Smooth muscle cell (in vitro differentiated cells): ENCODE data around the gene CCDC92. TPM values are rescaled to one million over a fixed set of nuclear protein-coding genes. Genes with fewer than 3 reads are reported as not detected.

Source experiments
- DNase-seq: peaks from one replicate; lab custom pipeline; 2025; ENCODE audit not compliant: unreplicated experiment; lab: John Stamatoyannopoulos, UW
- H2AFZ ChIP-seq: fragments of 200-600 bp; sonication (generic); 2 replicates; pipeline ENCODE4 v1.6.0; 2016; ENCODE audit warnings: antibody characterized with exemption, low read depth, mild to moderate bottlenecking
- H3F3A ChIP-seq: fragments of 200-600 bp; sonication (generic); 2 replicates; pipeline ENCODE4 v1.6.0; 2017; ENCODE audit warnings: antibody characterized with exemption, low read depth
- H3K27ac ChIP-seq: fragments of 200-600 bp; sonication (generic); 2 replicates; pipeline ENCODE4 v1.5.1; 2016; ENCODE audit warnings: low read depth, mild to moderate bottlenecking
- H3K27me3 ChIP-seq: fragments of 200-600 bp; sonication (generic); 2 replicates; pipeline ENCODE4 v1.6.1; 2016; ENCODE audit warnings: low read depth, mild to moderate bottlenecking
- H3K36me3 ChIP-seq: fragments of 200-600 bp; sonication (generic); 2 replicates; pipeline ENCODE4 v1.5.1; 2016; ENCODE audit warnings: low read depth
- H3K4me1 ChIP-seq: fragments of 200-600 bp; sonication (generic); 2 replicates; pipeline ENCODE4 v1.5.1; 2016; ENCODE audit warnings: low read depth
- H3K4me2 ChIP-seq: fragments of 200-600 bp; sonication (generic); 2 replicates; pipeline ENCODE4 v1.6.0; 2016; ENCODE audit warnings: mild to moderate bottlenecking
- H3K4me3 ChIP-seq: fragments of 200-600 bp; sonication (generic); 2 replicates; pipeline ENCODE4 v1.5.1; 2016; ENCODE audit warnings: mild to moderate bottlenecking
- H3K79me2 ChIP-seq: fragments of 200-600 bp; sonication (generic); 2 replicates; pipeline ENCODE4 v1.6.0; 2016; ENCODE audit warnings: low read depth, mild to moderate bottlenecking
- H3K9ac ChIP-seq: fragments of 200-600 bp; sonication (generic); 2 replicates; pipeline ENCODE4 v1.6.0; 2016; ENCODE audit warnings: low read depth
- H3K9me3 ChIP-seq: fragments of 200-600 bp; sonication (generic); replicated peaks from 2 replicates; pipeline ENCODE4 v1.5.1; 2016; ENCODE audit warnings: low read depth
- H4K20me1 ChIP-seq: fragments of 200-600 bp; sonication (generic); 2 replicates; pipeline ENCODE4 v1.6.0; 2016; ENCODE audit warnings: low read depth
- WGBS: methylation state at CpG from one replicate; pipeline ENCODE4 v1.1.7; 2016; ENCODE audit warnings: low lambda C conversion rate; 5-methylcytosine and 5-hydroxymethylcytosine counted together
- polyA plus RNA-seq: library from polyadenylated mRNA; unstranded; fragments of >200 nt; fragmentation: Nextera tagmentation; extraction: Ambion mirVana; gene quantifications from 2 replicates; pipeline ENCODE4 v1.2.1, GENCODE V29; 2016
- total RNA-seq: library from RNA; depleted of rRNA; stranded (reverse); fragments of >200 nt; gene quantifications from 2 replicates; pipeline ENCODE4 v1.2.3, GENCODE V29; 2014
- TF ChIP-seq, protein P1 (sequence below): fragments of 200-600 bp; sonication (generic); IDR thresholded peaks from 2 replicates; pipeline ENCODE4 v1.5.1; 2017; ENCODE audit warnings: borderline replicate concordance, mild to moderate bottlenecking, antibody characterized with exemption; ENCODE audit not compliant: insufficient read depth, poor library complexity, severe bottlenecking

Gene CCDC92
- total and polyA plus RNA-seq, 2 experiments from 2014 or later = 17.4 to 68.2 TPM

- 97% methylated on average over 18 of the region's 18 CpGs for WGBS
- Histone ChIP-seq H3K36me3 (peaks cover 9% of the 10 kb centered on the region), H3K79me2 (no peaks in the 10 kb centered on the region), H3F3A (peaks cover 6% of the 10 kb centered on the region), H3K9ac (no peak overlapping the region), H3K27me3 (no peaks in the 10 kb centered on the region), H3K4me1 (no peaks in the 10 kb centered on the region), H3K27ac (no peak overlapping the region), H3K4me2 (no peak overlapping the region), H2AFZ (no peak overlapping the region), H3K9me3 (no peaks in the 10 kb centered on the region), H4K20me1 (no peaks in the 10 kb centered on the region), H3K4me3 (no peak overlapping the region)
- TF ChIP-seq, protein P1, sequence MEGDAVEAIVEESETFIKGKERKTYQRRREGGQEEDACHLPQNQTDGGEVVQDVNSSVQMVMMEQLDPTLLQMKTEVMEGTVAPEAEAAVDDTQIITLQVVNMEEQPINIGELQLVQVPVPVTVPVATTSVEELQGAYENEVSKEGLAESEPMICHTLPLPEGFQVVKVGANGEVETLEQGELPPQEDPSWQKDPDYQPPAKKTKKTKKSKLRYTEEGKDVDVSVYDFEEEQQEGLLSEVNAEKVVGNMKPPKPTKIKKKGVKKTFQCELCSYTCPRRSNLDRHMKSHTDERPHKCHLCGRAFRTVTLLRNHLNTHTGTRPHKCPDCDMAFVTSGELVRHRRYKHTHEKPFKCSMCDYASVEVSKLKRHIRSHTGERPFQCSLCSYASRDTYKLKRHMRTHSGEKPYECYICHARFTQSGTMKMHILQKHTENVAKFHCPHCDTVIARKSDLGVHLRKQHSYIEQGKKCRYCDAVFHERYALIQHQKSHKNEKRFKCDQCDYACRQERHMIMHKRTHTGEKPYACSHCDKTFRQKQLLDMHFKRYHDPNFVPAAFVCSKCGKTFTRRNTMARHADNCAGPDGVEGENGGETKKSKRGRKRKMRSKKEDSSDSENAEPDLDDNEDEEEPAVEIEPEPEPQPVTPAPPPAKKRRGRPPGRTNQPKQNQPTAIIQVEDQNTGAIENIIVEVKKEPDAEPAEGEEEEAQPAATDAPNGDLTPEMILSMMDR = no peak
- no peak for DNase-seq
Observed at GRCh38 chr12:123936471-123936870, 36.2 kb downstream of the CCDC92 start.

GRCh38 chr12:123935956-123936355 lies 36.7 kb downstream of the CCDC92 start:
- Histone ChIP-seq H3K9me3 (no peaks in the 10 kb centered on the region), H3K9ac (no peak overlapping the region), H3K4me1 (no peaks in the 10 kb centered on the region), H3K36me3 (peaks cover 9% of the 10 kb centered on the region), H3K79me2 (no peaks in the 10 kb centered on the region), H3K4me3 (no peak overlapping the region), H2AFZ (no peak overlapping the region), H4K20me1 (no peaks in the 10 kb centered on the region), H3K27me3 (no peaks in the 10 kb centered on the region), H3F3A (peaks cover 6% of the 10 kb centered on the region), H3K4me2 (no peak overlapping the region), H3K27ac (no peak overlapping the region)
- WGBS = 95% methylated on average over 7 of the region's 7 CpGs
- DNase-seq = no peak
- TF ChIP-seq, protein P1 = no peak

- 58% methylated on average over 9 of the region's 9 CpGs for WGBS
Observed at GRCh38 chr12:123934829-123935228, 37.8 kb downstream of the CCDC92 start.

More at GRCh38 chr12:123934829-123935228, 37.8 kb downstream of the CCDC92 start:
- Histone ChIP-seq H3K79me2 (no peaks in the 10 kb centered on the region), H3K27ac (no peak overlapping the region), H3K4me2 (no peak overlapping the region), H3K4me1 (no peaks in the 10 kb centered on the region), H3F3A (peaks cover 6% of the 10 kb centered on the region), H3K9me3 (no peaks in the 10 kb centered on the region), H3K9ac (no peak overlapping the region), H3K27me3 (no peaks in the 10 kb centered on the region), H3K36me3 (peaks cover 9% of the 10 kb centered on the region), H3K4me3 (no peak overlapping the region), H4K20me1 (no peaks in the 10 kb centered on the region), H2AFZ (no peak overlapping the region)
- TF ChIP-seq, protein P1 = no peak
- no peak for DNase-seq
